A673 (cell line): ENCODE results near the gene MICOS13. TPM values are rescaled to one million over a fixed set of nuclear protein-coding genes. Genes with fewer than 3 reads are reported as not detected.

Source experiments
- BruUV-seq: library from RNA; stranded (reverse); fragments of 400-500 nt; replicated peaks from 2 replicates; lab custom pipeline; 2021; lab: Mats Ljungman, UMichigan
- CTCF ChIA-PET: fragments of 300-600 bp; sonication (Branson Sonifier 250); formaldehyde crosslinking; loops from one replicate; lab custom pipeline; 2022; ENCODE audit warnings: antibody characterized with exemption; lab: Charles Lee
- POLR2A ChIA-PET: fragments of 300-600 bp; sonication (Branson Sonifier 250); formaldehyde crosslinking; loops from one replicate; lab custom pipeline; 2022; ENCODE audit warnings: antibody characterized with exemption; ENCODE audit not compliant: low non-redundant PET; lab: Charles Lee
- DNase-seq: peaks from one replicate; pipeline ENCODE4 v3.0.0-alpha.2; 2015; ENCODE audit warnings: low spot score
- H3K27ac ChIP-seq: fragments of 200-600 bp; sonication (generic); 2 replicates; pipeline ENCODE4 v1.5.1; 2016; ENCODE audit warnings: mixed run types, low read depth, mild to moderate bottlenecking, mixed read lengths, antibody characterized with exemption, low read length; ENCODE audit not compliant: poor library complexity, severe bottlenecking
- H3K27me3 ChIP-seq: fragments of 200-600 bp; sonication (generic); replicated peaks from 2 replicates; pipeline ENCODE4 v1.6.1; 2017; ENCODE audit warnings: mixed run types, low read depth, mild to moderate bottlenecking, mixed read lengths, antibody characterized with exemption, low read length; ENCODE audit not compliant: insufficient read depth, poor library complexity
- H3K36me3 ChIP-seq: fragments of 200-600 bp; sonication (generic); 2 replicates; pipeline ENCODE4 v1.6.1; 2016; ENCODE audit warnings: mixed run types, mild to moderate bottlenecking, mixed read lengths, antibody characterized with exemption, low read length; ENCODE audit not compliant: insufficient read depth, poor library complexity, severe bottlenecking
- H3K4me1 ChIP-seq: fragments of 200-600 bp; sonication (generic); 2 replicates; pipeline ENCODE4 v1.6.1; 2017; ENCODE audit warnings: mixed run types, mild to moderate bottlenecking, mixed read lengths, antibody characterized with exemption, low read length; ENCODE audit not compliant: insufficient read depth, poor library complexity, severe bottlenecking
- H3K4me3 ChIP-seq: fragments of 200-600 bp; sonication (generic); 2 replicates; pipeline ENCODE4 v1.5.1; 2016; ENCODE audit warnings: low read depth, mixed run types, mild to moderate bottlenecking, mixed read lengths, low read length; ENCODE audit not compliant: poor library complexity, severe bottlenecking
- H3K9me3 ChIP-seq: fragments of 200-600 bp; sonication (generic); 2 replicates; pipeline ENCODE4 v1.6.1; 2016; ENCODE audit warnings: mixed run types, low read depth, mild to moderate bottlenecking, mixed read lengths, antibody characterized with exemption, low read length; ENCODE audit not compliant: poor library complexity, severe bottlenecking
- EZH2 ChIP-seq: fragments of 200-600 bp; sonication (generic); IDR thresholded peaks from 2 replicates; pipeline ENCODE4 v1.6.1; 2017; ENCODE audit warnings: borderline replicate concordance, low read depth, mild to moderate bottlenecking, mixed read lengths, antibody characterized with exemption, low read length; ENCODE audit not compliant: poor library complexity, severe bottlenecking
- intact Hi-C: fragments of 100-400 bp; cut with micrococcal nuclease; formaldehyde crosslinking; loops from one replicate; pipeline ENCODE4 v1.10.0; 2022; ENCODE audit not compliant: unreplicated experiment
- total RNA-seq: library from RNA; stranded (reverse); gene quantifications from 2 replicates; pipeline ENCODE4 v1.2.3, GENCODE V29; 2021
- TF ChIP-seq, protein P1 (sequence below): fragments of 300-800, 200-600 bp; sonication (generic); conservative IDR thresholded peaks from 2 replicates; pipeline ENCODE4 v1.5.1; 2017; ENCODE audit warnings: low read depth, mild to moderate bottlenecking, antibody characterized with exemption, low read length, moderate library complexity, mixed read lengths

Gene MICOS13
- total RNA-seq, 1 experiment from 2014 or later: 36.3 TPM

DNA sequence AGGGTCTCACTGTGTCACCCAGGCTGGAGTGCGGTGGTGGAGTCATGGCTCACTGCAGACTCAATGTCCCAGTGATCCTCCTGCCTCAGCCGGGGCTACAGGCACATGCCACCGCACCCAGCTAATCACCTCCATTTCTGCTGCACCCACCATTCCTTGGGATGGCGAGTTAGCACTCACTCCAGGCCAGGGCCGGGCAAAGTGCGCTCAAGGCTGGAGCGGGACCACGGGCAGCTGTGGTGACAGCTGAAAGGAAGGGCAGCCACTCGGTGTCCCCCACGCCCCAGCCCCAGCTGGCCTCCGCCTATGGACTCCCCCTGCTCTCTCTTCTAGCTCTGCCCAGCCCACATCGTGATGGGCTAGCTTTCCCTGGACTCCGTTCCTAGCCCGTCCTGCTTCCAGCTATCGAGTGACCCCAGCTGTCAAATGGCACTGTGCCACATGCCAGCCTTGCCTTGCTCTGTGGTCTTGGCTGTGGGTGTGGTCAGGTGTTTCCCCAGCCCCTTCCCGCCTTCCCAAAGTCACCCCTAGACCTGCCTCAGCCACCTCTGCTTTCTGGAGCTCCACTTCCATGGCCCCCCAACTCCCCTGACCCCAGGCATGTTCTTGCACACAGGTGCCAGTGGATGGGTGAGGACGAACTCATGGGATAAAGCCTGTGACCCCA, 4.1 kb downstream of the MICOS13 start:
- no TSS peak for BruUV-seq
- Histone ChIP-seq H3K4me3 (no peak overlapping the region), H3K27ac (no peak overlapping the region), H3K36me3 (peaks cover 2% of the 10 kb centered on the region), H3K27me3 (no peaks in the 10 kb centered on the region), H3K9me3 (no peaks in the 10 kb centered on the region), H3K4me1 (no peaks in the 10 kb centered on the region)
- intact Hi-C loops: no loop called here
- TF ChIP-seq, protein P1, sequence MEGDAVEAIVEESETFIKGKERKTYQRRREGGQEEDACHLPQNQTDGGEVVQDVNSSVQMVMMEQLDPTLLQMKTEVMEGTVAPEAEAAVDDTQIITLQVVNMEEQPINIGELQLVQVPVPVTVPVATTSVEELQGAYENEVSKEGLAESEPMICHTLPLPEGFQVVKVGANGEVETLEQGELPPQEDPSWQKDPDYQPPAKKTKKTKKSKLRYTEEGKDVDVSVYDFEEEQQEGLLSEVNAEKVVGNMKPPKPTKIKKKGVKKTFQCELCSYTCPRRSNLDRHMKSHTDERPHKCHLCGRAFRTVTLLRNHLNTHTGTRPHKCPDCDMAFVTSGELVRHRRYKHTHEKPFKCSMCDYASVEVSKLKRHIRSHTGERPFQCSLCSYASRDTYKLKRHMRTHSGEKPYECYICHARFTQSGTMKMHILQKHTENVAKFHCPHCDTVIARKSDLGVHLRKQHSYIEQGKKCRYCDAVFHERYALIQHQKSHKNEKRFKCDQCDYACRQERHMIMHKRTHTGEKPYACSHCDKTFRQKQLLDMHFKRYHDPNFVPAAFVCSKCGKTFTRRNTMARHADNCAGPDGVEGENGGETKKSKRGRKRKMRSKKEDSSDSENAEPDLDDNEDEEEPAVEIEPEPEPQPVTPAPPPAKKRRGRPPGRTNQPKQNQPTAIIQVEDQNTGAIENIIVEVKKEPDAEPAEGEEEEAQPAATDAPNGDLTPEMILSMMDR: no peak
- no peak for TF ChIP-seq EZH2
- DNase-seq: no peak
- CTCF ChIA-PET: no interaction called here
- POLR2A ChIA-PET: no interaction called here

DNA sequence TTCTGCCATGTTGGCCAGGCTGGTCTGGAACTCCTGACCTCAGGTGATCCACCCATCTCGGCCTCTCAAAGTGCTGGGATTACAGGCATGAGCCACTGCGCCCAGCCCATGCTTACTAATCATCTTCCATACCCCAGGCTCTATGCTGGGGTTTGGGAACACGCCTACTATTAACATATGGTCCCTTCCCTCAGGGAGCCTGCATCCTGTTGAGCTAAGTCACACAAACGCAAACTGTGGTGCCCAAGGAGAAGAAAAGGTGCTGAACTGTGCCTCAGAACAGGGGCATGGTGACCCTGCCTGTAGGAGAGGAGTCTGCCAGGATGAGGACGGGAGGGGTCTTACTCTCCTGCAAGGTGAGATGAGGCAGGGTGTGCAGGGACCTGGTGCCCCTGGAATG, 5.6 kb downstream of the MICOS13 start:
- Histone ChIP-seq H3K4me3 (no peak overlapping the region), H3K27me3 (no peaks in the 10 kb centered on the region), H3K4me1 (no peaks in the 10 kb centered on the region), H3K36me3 (peaks cover 8% of the 10 kb centered on the region), H3K9me3 (no peaks in the 10 kb centered on the region), H3K27ac (no peak overlapping the region)
- ChIA-PET POLR2A (no interaction called here), CTCF (no interaction called here)
- DNase-seq: no peak
- TF ChIP-seq EZH2: no peak
- TF ChIP-seq, protein P1: no peak
- intact Hi-C loops: no loop called here
- BruUV-seq: no TSS peak

DNA sequence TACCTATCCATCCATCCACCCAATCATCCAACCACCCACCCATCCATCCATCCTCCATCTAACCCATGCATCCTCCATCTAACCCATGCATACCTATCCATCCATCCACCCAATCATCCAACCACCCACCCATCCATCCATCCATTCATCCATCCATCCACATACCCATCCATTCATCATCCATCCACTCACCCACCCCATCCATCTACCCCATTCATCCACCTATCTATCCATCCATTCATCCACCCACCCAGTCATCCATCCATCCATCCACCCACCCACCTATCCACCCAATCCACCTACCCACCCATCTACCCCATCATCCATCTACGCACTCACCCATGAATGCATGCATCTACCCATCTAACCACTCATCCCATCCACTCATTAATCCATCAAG, 6.6 kb downstream of the MICOS13 start:
- no peak for DNase-seq
- Histone ChIP-seq H3K36me3 (peaks cover 17% of the 10 kb centered on the region), H3K9me3 (no peaks in the 10 kb centered on the region), H3K27ac (no peak overlapping the region), H3K4me3 (no peak overlapping the region), H3K4me1 (no peaks in the 10 kb centered on the region), H3K27me3 (no peaks in the 10 kb centered on the region)
- TF ChIP-seq, protein P1: no peak
- no peak for TF ChIP-seq EZH2
- CTCF ChIA-PET: no interaction called here
- intact Hi-C loops: no loop called here
- POLR2A ChIA-PET: no interaction called here
- no TSS peak for BruUV-seq
